A549 treated with AZD2906 at 1 μM for 4 hours (cell line): Measurements from ENCODE around the gene OR6C65. TPM values are rescaled to one million over a fixed set of nuclear protein-coding genes. Genes with fewer than 3 reads are reported as not detected.

Experiments
- total RNA-seq: library from RNA; stranded (reverse); fragments of 200-300 nt; extraction: Qiagen RNA extraction; gene quantifications from 5 replicates; pipeline ENCODE4 v1.2.3, GENCODE V29; 2022

Gene OR6C65
- not detected in 5 replicates for total RNA-seq

GRCh38 chr12:55400229-55400628, at the start of gene OR6C65:
TSS of gene OR6C65 (plus strand) at chr12:55400529. CDS start at chr12:55400529, 0 bp downstream.

GRCh38 chr12:55362675-55363074, 37.7 kb upstream of the OR6C65 start, which contains the start of gene OR6C75:
TSS of gene OR6C75 (plus strand) at chr12:55362975. CDS start at chr12:55365111, 2,136 bp downstream.

GRCh38 chr12:55425954-55426353, 25.6 kb downstream of the OR6C65 start, which contains the start of gene OR6C76:
TSS of gene OR6C76 (plus strand) at chr12:55426254. CDS start at chr12:55426254, 0 bp downstream.

GRCh38 chr12:55443776-55444175, 43.4 kb downstream of the OR6C65 start, which contains the start of gene OR6C2:
TSS of gene OR6C2 (plus strand) at chr12:55444076. CDS start at chr12:55452214, 8,138 bp downstream.

Other genes with a start within 250 kb of the OR6C65 start
- not detected in 5 replicates for gene OR10A7, start 179.5 kb upstream of the OR6C65 start, total RNA-seq
- gene OR6C74, start 155.9 kb upstream of the OR6C65 start, total RNA-seq: not detected in 5 replicates
- not detected in 5 replicates for gene OR6C6, start 104.0 kb upstream of the OR6C65 start, total RNA-seq
- gene OR6C1, start 86.2 kb upstream of the OR6C65 start, total RNA-seq: not detected in 5 replicates
- gene OR6C3, start 69.8 kb upstream of the OR6C65 start, total RNA-seq: not detected in 5 replicates
- gene OR6C75, start 37.6 kb upstream of the OR6C65 start, total RNA-seq: not detected in 5 replicates
- not detected in 5 replicates for gene OR6C76, start 25.7 kb downstream of the OR6C65 start, total RNA-seq
- gene OR6C2, start 43.5 kb downstream of the OR6C65 start, total RNA-seq: not detected in 5 replicates
- gene OR6C70, start 69.6 kb downstream of the OR6C65 start, total RNA-seq: not detected in 5 replicates
- not detected in 5 replicates for gene OR6C68, start 91.8 kb downstream of the OR6C65 start, total RNA-seq
- gene OR6C4, start 149.1 kb downstream of the OR6C65 start, total RNA-seq: not detected in 5 replicates
- gene OR2AP1, start 171.9 kb downstream of the OR6C65 start, total RNA-seq: not detected in 5 replicates
- gene OR10P1, start 236.4 kb downstream of the OR6C65 start, total RNA-seq: not detected in 5 replicates